Psoas muscle (tissue), 8 donors: ENCODE results near the gene CAND2. TPM values are rescaled to one million over a fixed set of nuclear protein-coding genes. Genes with fewer than 3 reads are reported as not detected.
A peak's percentile ranks its signal among the peaks of the same experiment; 100 is the strongest.

Experiments used
- ATAC-seq, 4 donors: fragments of 200-7000 bp; cut with Tn5 transposase; one replicate each; pipeline ENCODE4 v1.9.1; 2020; ENCODE audit warnings: moderate library complexity in 3 of 4, mild to moderate bottlenecking in 2 of 4
- DNase-seq, 2 donors: peaks; one replicate each; pipeline ENCODE4 v3.0.0-alpha.2; 2020
- H3K27ac ChIP-seq: fragments of 200-600 bp; one replicate; pipeline ENCODE4 v1.8.0; 2022
- H3K27me3 ChIP-seq, 3 donors: fragments of 200-600 bp in 1 of 3; one replicate each; pipeline versions ENCODE4 v1.6.1 to v1.8.0; 2013 to 2022; ENCODE audit warnings: low read length in 2 of 3, mild to moderate bottlenecking in 2 of 3, moderate library complexity in 1 of 3; ENCODE audit not compliant: insufficient read depth in 3 of 3
- H3K36me3 ChIP-seq, 2 donors: fragments of 200-600 bp in 1 of 2; one replicate each; pipeline versions ENCODE4 v1.6.1 to v1.8.0; 2013 to 2022; ENCODE audit warnings: low read depth in 1 of 2, mild to moderate bottlenecking in 1 of 2, moderate library complexity in 1 of 2; ENCODE audit not compliant: insufficient read depth in 1 of 2
- H3K4me1 ChIP-seq: fragments of 200-600 bp; one replicate; pipeline ENCODE4 v1.8.0; 2022
- H3K4me3 ChIP-seq: fragments of 200-600 bp; one replicate; pipeline ENCODE4 v1.8.0; 2022; ENCODE audit warnings: mild to moderate bottlenecking
- H3K9me3 ChIP-seq: fragments of 200-600 bp; one replicate; pipeline ENCODE4 v1.8.0; 2022
- WGBS, 3 donors: extraction: QIAGEN DNeasy Blood & Tissue Kit; methylation state at CpG; one replicate each; pipeline versions ENCODE4 v1.1.6 to v1.1.7; 2013; 5-methylcytosine and 5-hydroxymethylcytosine counted together
- intact Hi-C, 2 donors: fragments of 100-400 bp; cut with DNase I; formaldehyde crosslinking; loops; one replicate each; pipeline versions ENCODE4 v1.11.0 to v1.14.2; 2022
- polyA plus RNA-seq, 3 donors: library from polyadenylated mRNA; stranded (reverse); fragments of 200-250 nt; gene quantifications; one replicate each; pipeline ENCODE4 v1.2.3, GENCODE V29; 2013
- total RNA-seq, 4 donors: library from RNA; stranded (reverse); fragmentation: NEBNext Ultra II Directional in 2 of 4; extraction: Animal tissue kit (Norgen Biotek cat#: 25700) in 2 of 4; gene quantifications; one replicate each; pipeline versions ENCODE4 v1.2.1 to v1.2.4, GENCODE V29; 2021 to 2023
- TF ChIP-seq, protein P1 (sequence below): fragments of 200-600 bp; IDR thresholded peaks from one replicate; pipeline ENCODE4 v1.8.0; 2022; ENCODE audit warnings: antibody characterized with exemption
- donor health status: healthy with polysubstance abuse.
- donor health status: DM: no; HTN: no; CAD: no; lungs with moderate emphysema.
- donor health status: Bipolar disorder and iron deficiency.
- donor health status: healthy.
- donor health status: DM: yes; HTN: yes; CAD: no.
- donor health status: DM: no; HTN: no; CAD: no.
- donor health status: DM: no; HTN: no; CAD: no.
- donor health status: DM: yes; HTN: yes; CAD: no.

Gene CAND2
- total and polyA plus RNA-seq, 7 donors, result 3.7 to 220 (median 128) TPM

DNA sequence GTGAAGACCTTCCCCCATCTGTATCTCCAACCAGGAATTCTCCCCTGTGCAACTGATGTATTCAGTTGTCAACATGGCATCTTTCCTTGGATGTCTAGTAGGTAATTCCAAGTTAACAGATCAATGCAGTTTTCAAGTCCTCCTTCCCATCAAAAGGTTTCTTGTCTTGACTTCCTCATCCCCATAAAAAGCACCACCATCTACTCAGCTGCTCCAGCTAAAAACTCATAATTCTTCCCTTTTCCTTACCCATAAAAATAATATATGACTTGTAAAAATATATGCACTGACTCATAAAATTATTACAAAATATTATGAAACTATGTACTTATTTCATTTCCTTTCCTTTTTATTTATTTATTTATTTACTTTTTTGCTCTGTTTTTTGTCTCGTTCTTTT is 5.0 kb upstream of the CAND2 start:
- Histone ChIP-seq H3K9me3 (no peaks in the 10 kb centered on the region), H3K36me3 (no peaks in the 10 kb centered on the region), H3K4me3 (no peak overlapping the region), H3K27me3 (no peaks in the 10 kb centered on the region), H3K27ac (no peak overlapping the region), H3K4me1 (peaks cover 3% of the 10 kb centered on the region)
- 88 to 91% (median 91%) methylated on average over 1 of the region's 1 CpG for WGBS, 3 donors
- TF ChIP-seq, protein P1, sequence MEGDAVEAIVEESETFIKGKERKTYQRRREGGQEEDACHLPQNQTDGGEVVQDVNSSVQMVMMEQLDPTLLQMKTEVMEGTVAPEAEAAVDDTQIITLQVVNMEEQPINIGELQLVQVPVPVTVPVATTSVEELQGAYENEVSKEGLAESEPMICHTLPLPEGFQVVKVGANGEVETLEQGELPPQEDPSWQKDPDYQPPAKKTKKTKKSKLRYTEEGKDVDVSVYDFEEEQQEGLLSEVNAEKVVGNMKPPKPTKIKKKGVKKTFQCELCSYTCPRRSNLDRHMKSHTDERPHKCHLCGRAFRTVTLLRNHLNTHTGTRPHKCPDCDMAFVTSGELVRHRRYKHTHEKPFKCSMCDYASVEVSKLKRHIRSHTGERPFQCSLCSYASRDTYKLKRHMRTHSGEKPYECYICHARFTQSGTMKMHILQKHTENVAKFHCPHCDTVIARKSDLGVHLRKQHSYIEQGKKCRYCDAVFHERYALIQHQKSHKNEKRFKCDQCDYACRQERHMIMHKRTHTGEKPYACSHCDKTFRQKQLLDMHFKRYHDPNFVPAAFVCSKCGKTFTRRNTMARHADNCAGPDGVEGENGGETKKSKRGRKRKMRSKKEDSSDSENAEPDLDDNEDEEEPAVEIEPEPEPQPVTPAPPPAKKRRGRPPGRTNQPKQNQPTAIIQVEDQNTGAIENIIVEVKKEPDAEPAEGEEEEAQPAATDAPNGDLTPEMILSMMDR, result no peak
- intact Hi-C loops, result no loop called here
- DNase-seq (no peak), ATAC-seq (no peak)

GRCh38 chr3:12793701-12794100 is 2.8 kb upstream of the CAND2 start:
- Histone ChIP-seq H3K27ac (peak overlapping the region; percentile 58), H3K4me1 (peaks cover 8% of the 10 kb centered on the region), H3K4me3 (no peak overlapping the region), H3K36me3 (no peaks in the 10 kb centered on the region), H3K9me3 (no peaks in the 10 kb centered on the region), H3K27me3 (no peaks in the 10 kb centered on the region)
- ATAC-seq, result peak in 1 of 4 donors; percentile 16
- 32 to 59% (median 37%) methylated on average over 5 of the region's 5 CpGs for WGBS, 3 donors
- TF ChIP-seq, protein P1, result no peak
- no peak for DNase-seq
- intact Hi-C loops, result no loop called here

- TF ChIP-seq, protein P1, result no peak
- DNase-seq, result no peak
- H3K27me3 ChIP-seq, result no peaks in the 10 kb centered on the region
- intact Hi-C loops, result no loop called here
- ATAC-seq, result peak in 1 of 4 donors; percentile 5
- H3K36me3 ChIP-seq, result no peaks in the 10 kb centered on the region
- peaks cover 39% of the 10 kb centered on the region for H3K4me1 ChIP-seq
- H3K27ac ChIP-seq, result peak overlapping the region; percentile 95
- no peaks in the 10 kb centered on the region for H3K9me3 ChIP-seq
- H3K4me3 ChIP-seq, result peak overlapping the region; percentile 84
- 20 to 35% (median 22%) methylated on average over 10 to 16 of the region's 17 CpGs for whole genome bisulfite sequencing, 3 donors
Measured at GRCh38 chr3:12797124-12797891, 828 bp downstream of the CAND2 start.

- 21 to 33% (median 25%) methylated on average over 8 of the region's 8 CpGs for WGBS, 3 donors
- Histone ChIP-seq H3K4me3 (peak overlapping the region; percentile 84), H3K36me3 (peaks cover 0 to 3% of the 10 kb centered on the region in 2 donors), H3K4me1 (peaks cover 39% of the 10 kb centered on the region), H3K27ac (peak overlapping the region; percentile 95), H3K27me3 (no peaks in the 10 kb centered on the region), H3K9me3 (no peaks in the 10 kb centered on the region)
- intact Hi-C loops, result loop anchor here in 1 of 2 donors (2.0 kb wide), 3 partner anchors 47 to 91 kb away; no protein-coding TSS in a partner anchor
- DNase-seq, result peak in 1 of 2 donors; percentile 78
- peak; percentile 7 to 51 (median 28) for ATAC-seq
- TF ChIP-seq, protein P1, result no peak
Measured at GRCh38 chr3:12797892-12798558, 1.5 kb downstream of the CAND2 start.
